GM18909 (cell line): ENCODE results near the gene FBLN2.

Experiments used
- ATAC-seq: cut with Tn5 transposase; IDR thresholded peaks from one replicate; pipeline ENCODE4 v1.9.1; 2021; ENCODE audit warnings: mild to moderate bottlenecking; ENCODE audit not compliant: unreplicated experiment, poor library complexity

FBLN2 gene

GRCh38 chr3:13595485-13595884, 46.6 kb downstream of the FBLN2 start:
- ATAC-seq = no peak

- ATAC-seq = no peak
Observed at GRCh38 chr3:13596426-13597205, 47.7 kb downstream of the FBLN2 start.

GRCh38 chr3:13597661-13598060, 48.7 kb downstream of the FBLN2 start:
- no peak for ATAC-seq

- ATAC-seq = no peak
Observed at GRCh38 chr3:13598201-13598600, 49.3 kb downstream of the FBLN2 start.

GRCh38 chr3:13598926-13599886, 50.3 kb downstream of the FBLN2 start:
- ATAC-seq = no peak

GRCh38 chr3:13599887-13600450, 51.0 kb downstream of the FBLN2 start:
- ATAC-seq = no peak

GRCh38 chr3:13600950-13601691, 52.2 kb downstream of the FBLN2 start:
- ATAC-seq = no peak

GRCh38 chr3:13601692-13602080, 52.8 kb downstream of the FBLN2 start:
- no peak for ATAC-seq

GRCh38 chr3:13605555-13605954, 56.6 kb downstream of the FBLN2 start:
- ATAC-seq = no peak

- ATAC-seq = no peak
Observed at GRCh38 chr3:13607821-13608597, 59.1 kb downstream of the FBLN2 start.

GRCh38 chr3:13608969-13609725, 60.2 kb downstream of the FBLN2 start:
- no peak for ATAC-seq

GRCh38 chr3:13610006-13610570, 61.2 kb downstream of the FBLN2 start:
- no peak for ATAC-seq

- ATAC-seq = no peak
Observed at GRCh38 chr3:13611221-13611620, 62.3 kb downstream of the FBLN2 start.

- no peak for ATAC-seq
Observed at GRCh38 chr3:13612829-13613228, 63.9 kb downstream of the FBLN2 start.

GRCh38 chr3:13613343-13614190, 64.6 kb downstream of the FBLN2 start:
- no peak for ATAC-seq

- ATAC-seq = no peak
Observed at GRCh38 chr3:13614607-13615006, 65.7 kb downstream of the FBLN2 start.

- ATAC-seq = no peak
Observed at GRCh38 chr3:13615019-13615528, 66.1 kb downstream of the FBLN2 start.
